Panc1 (cell line): ENCODE results near the gene ADAMTS9.

Source experiments
- POLR2AphosphoS5 ChIP-seq: IDR thresholded peaks from 2 replicates; pipeline ENCODE4 v1.6.1; 2012; ENCODE audit warnings: mild to moderate bottlenecking, low read depth, low read length, moderate library complexity
- SIN3A ChIP-seq: IDR thresholded peaks from 2 replicates; pipeline ENCODE4 v1.6.1; 2012; ENCODE audit warnings: low read depth, mild to moderate bottlenecking, low read length, moderate library complexity, borderline replicate concordance; ENCODE audit not compliant: insufficient read depth
- TCF7L2 ChIP-seq: IDR thresholded peaks from 2 replicates; pipeline ENCODE4 v1.6.1; 2011; ENCODE audit warnings: mild to moderate bottlenecking, low read depth, low read length, inconsistent platforms
- TF ChIP-seq, protein P1 (sequence below), 2 experiments: IDR thresholded peaks; 2 replicates each; pipeline ENCODE4 v1.6.1; 2011 to 2012; ENCODE audit warnings: low read depth in 2 of 2, control low read depth in 1 of 2, low read length in 1 of 2, mild to moderate bottlenecking in 1 of 2, moderate library complexity in 1 of 2; ENCODE audit not compliant: insufficient read depth in 1 of 2
- TF ChIP-seq, protein P2 (sequence below): fragments of 450-650 bp; IDR thresholded peaks from 2 replicates; pipeline ENCODE4 v1.5.1; 2017; ENCODE audit warnings: mild to moderate bottlenecking

- TF ChIP-seq, protein P1, sequence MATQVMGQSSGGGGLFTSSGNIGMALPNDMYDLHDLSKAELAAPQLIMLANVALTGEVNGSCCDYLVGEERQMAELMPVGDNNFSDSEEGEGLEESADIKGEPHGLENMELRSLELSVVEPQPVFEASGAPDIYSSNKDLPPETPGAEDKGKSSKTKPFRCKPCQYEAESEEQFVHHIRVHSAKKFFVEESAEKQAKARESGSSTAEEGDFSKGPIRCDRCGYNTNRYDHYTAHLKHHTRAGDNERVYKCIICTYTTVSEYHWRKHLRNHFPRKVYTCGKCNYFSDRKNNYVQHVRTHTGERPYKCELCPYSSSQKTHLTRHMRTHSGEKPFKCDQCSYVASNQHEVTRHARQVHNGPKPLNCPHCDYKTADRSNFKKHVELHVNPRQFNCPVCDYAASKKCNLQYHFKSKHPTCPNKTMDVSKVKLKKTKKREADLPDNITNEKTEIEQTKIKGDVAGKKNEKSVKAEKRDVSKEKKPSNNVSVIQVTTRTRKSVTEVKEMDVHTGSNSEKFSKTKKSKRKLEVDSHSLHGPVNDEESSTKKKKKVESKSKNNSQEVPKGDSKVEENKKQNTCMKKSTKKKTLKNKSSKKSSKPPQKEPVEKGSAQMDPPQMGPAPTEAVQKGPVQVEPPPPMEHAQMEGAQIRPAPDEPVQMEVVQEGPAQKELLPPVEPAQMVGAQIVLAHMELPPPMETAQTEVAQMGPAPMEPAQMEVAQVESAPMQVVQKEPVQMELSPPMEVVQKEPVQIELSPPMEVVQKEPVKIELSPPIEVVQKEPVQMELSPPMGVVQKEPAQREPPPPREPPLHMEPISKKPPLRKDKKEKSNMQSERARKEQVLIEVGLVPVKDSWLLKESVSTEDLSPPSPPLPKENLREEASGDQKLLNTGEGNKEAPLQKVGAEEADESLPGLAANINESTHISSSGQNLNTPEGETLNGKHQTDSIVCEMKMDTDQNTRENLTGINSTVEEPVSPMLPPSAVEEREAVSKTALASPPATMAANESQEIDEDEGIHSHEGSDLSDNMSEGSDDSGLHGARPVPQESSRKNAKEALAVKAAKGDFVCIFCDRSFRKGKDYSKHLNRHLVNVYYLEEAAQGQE (IDR thresholded peaks at IDR 0.05; ENCODE audit: insufficient read depth in 1 of 2, low read depth in 2 of 2, low read length in 1 of 2), result no peak
- TF ChIP-seq, protein P2, sequence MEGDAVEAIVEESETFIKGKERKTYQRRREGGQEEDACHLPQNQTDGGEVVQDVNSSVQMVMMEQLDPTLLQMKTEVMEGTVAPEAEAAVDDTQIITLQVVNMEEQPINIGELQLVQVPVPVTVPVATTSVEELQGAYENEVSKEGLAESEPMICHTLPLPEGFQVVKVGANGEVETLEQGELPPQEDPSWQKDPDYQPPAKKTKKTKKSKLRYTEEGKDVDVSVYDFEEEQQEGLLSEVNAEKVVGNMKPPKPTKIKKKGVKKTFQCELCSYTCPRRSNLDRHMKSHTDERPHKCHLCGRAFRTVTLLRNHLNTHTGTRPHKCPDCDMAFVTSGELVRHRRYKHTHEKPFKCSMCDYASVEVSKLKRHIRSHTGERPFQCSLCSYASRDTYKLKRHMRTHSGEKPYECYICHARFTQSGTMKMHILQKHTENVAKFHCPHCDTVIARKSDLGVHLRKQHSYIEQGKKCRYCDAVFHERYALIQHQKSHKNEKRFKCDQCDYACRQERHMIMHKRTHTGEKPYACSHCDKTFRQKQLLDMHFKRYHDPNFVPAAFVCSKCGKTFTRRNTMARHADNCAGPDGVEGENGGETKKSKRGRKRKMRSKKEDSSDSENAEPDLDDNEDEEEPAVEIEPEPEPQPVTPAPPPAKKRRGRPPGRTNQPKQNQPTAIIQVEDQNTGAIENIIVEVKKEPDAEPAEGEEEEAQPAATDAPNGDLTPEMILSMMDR, result no peak
- TF ChIP-seq SIN3A (no peak), POLR2AphosphoS5 (no peak), TCF7L2 (no peak)
These were observed 21.6 kb downstream of the ADAMTS9 start for GRCh38 chr3:64666171-64666588.
